HEK293 (cell line): ENCODE results near the gene RTCB.

Experiments
- CTCF ChIA-PET: fragments of 350-600 bp; formaldehyde crosslinking; extraction: SDS; loops from one replicate; lab custom pipeline; 2021; ENCODE audit warnings: antibody characterized with exemption; lab: Yijun Ruan, JAX
- POLR2A ChIA-PET: fragments of 300-600 bp; formaldehyde crosslinking; extraction: SDS; loops from one replicate; lab custom pipeline; 2020; ENCODE audit warnings: antibody characterized with exemption, inconsistent platforms; lab: Yijun Ruan, JAX
- H3K27ac ChIP-seq: fragments of 200-500 bp; sonication (Bioruptor generic); 2 replicates; pipeline ENCODE4 v1.5.1; 2014; ENCODE audit warnings: low read depth, low read length, control low read depth, inconsistent platforms; ENCODE audit errors: extremely low read depth
- H3K36me3 ChIP-seq, 2 experiments: fragments of 200-500 bp in 1 of 2; sonication (Bioruptor generic) in 1 of 2; 1 replicate in 1 of 2; 2 replicates in 1 of 2; pipeline ENCODE4 v1.5.1; 2014 to 2017; ENCODE audit warnings: inconsistent platforms in 2 of 2, low read length in 2 of 2; ENCODE audit not compliant: control insufficient read depth in 2 of 2, insufficient read depth in 1 of 2
- H3K4me1 ChIP-seq: fragments of 200-500 bp; sonication (Bioruptor generic); 2 replicates; pipeline ENCODE4 v1.5.1; 2014; ENCODE audit warnings: mild to moderate bottlenecking, low read length, inconsistent platforms; ENCODE audit not compliant: control insufficient read depth, insufficient read depth
- H3K4me3 ChIP-seq: 2 replicates; pipeline ENCODE4 v1.5.1; 2011; ENCODE audit warnings: low read depth, mild to moderate bottlenecking, control low read depth, low read length, moderate library complexity
- H3K9me3 ChIP-seq: fragments of 200-500 bp; sonication (Bioruptor generic); 2 replicates; pipeline ENCODE4 v1.5.1; 2014; ENCODE audit warnings: low read depth, low read length, inconsistent platforms; ENCODE audit not compliant: control insufficient read depth, insufficient read depth
- FEZF1 ChIP-seq: fragments of 450-650 bp; formaldehyde crosslinking; IDR thresholded peaks from 2 replicates; pipeline ENCODE4 v1.5.1; 2016; ENCODE audit warnings: missing biosample characterization, missing genetic modification characterization
- GFI1B ChIP-seq: fragments of 450-650 bp; formaldehyde crosslinking; IDR thresholded peaks from 2 replicates; pipeline ENCODE4 v1.5.1; 2016; ENCODE audit warnings: missing biosample characterization, missing genetic modification characterization
- GLIS1 ChIP-seq: fragments of 450-650 bp; formaldehyde crosslinking; IDR thresholded peaks from 2 replicates; pipeline ENCODE4 v1.5.1; 2016; ENCODE audit warnings: missing biosample characterization, missing genetic modification characterization
- GLIS2 ChIP-seq: fragments of 450-650 bp; formaldehyde crosslinking; IDR thresholded peaks from 2 replicates; pipeline ENCODE4 v1.5.1; 2016; ENCODE audit warnings: missing biosample characterization, missing genetic modification characterization
- KLF9 ChIP-seq: fragments of 450-650 bp; formaldehyde crosslinking; IDR thresholded peaks from 2 replicates; pipeline ENCODE4 v1.5.1; 2016; ENCODE audit warnings: missing biosample characterization, missing genetic modification characterization, low read depth
- PRDM4 ChIP-seq: fragments of 450-650 bp; formaldehyde crosslinking; IDR thresholded peaks from 2 replicates; pipeline ENCODE4 v1.5.1; 2017; ENCODE audit warnings: missing biosample characterization, missing genetic modification characterization
- SP2 ChIP-seq: fragments of 450-650 bp; formaldehyde crosslinking; IDR thresholded peaks from 2 replicates; pipeline ENCODE4 v1.5.1; 2016; ENCODE audit warnings: missing biosample characterization, missing genetic modification characterization
- ZBTB44 ChIP-seq: fragments of 450-650 bp; IDR thresholded peaks from 2 replicates; pipeline ENCODE4 v1.5.1; 2018; ENCODE audit warnings: missing biosample characterization, mild to moderate bottlenecking, missing genetic modification characterization
- ZFP69B ChIP-seq: fragments of 450-650 bp; formaldehyde crosslinking; IDR thresholded peaks from 2 replicates; pipeline ENCODE4 v1.5.1; 2016; ENCODE audit warnings: missing biosample characterization, missing genetic modification characterization
- ZIC2 ChIP-seq: fragments of 450-650 bp; formaldehyde crosslinking; IDR thresholded peaks from 2 replicates; pipeline ENCODE4 v1.5.1; 2016; ENCODE audit warnings: missing biosample characterization, missing genetic modification characterization
- ZNF223 ChIP-seq: fragments of 450-650 bp; formaldehyde crosslinking; IDR thresholded peaks from 2 replicates; pipeline ENCODE4 v1.5.1; 2016; ENCODE audit warnings: missing biosample characterization, missing genetic modification characterization
- ZNF26 ChIP-seq: fragments of 450-650 bp; formaldehyde crosslinking; IDR thresholded peaks from 2 replicates; pipeline ENCODE4 v1.5.1; 2016; ENCODE audit warnings: missing biosample characterization, missing genetic modification characterization
- ZNF366 ChIP-seq: fragments of 450-650 bp; formaldehyde crosslinking; conservative IDR thresholded peaks from 2 replicates; pipeline ENCODE4 v1.5.1; 2016; ENCODE audit warnings: missing biosample characterization, missing genetic modification characterization
- ZNF37A ChIP-seq: fragments of 450-650 bp; IDR thresholded peaks from 2 replicates; pipeline ENCODE4 v1.5.1; 2018; ENCODE audit warnings: missing biosample characterization, missing genetic modification characterization
- ZNF404 ChIP-seq: fragments of 450-650 bp; formaldehyde crosslinking; IDR thresholded peaks from 2 replicates; pipeline ENCODE4 v1.5.1; 2017; ENCODE audit warnings: missing biosample characterization, missing genetic modification characterization
- ZNF514 ChIP-seq: fragments of 450-650 bp; formaldehyde crosslinking; IDR thresholded peaks from 2 replicates; pipeline ENCODE4 v1.5.1; 2016; ENCODE audit warnings: missing biosample characterization, missing genetic modification characterization
- ZNF518A ChIP-seq: fragments of 450-650 bp; formaldehyde crosslinking; conservative IDR thresholded peaks from 2 replicates; pipeline ENCODE4 v1.5.1; 2016; ENCODE audit warnings: low read depth, missing biosample characterization, missing genetic modification characterization
- ZNF558 ChIP-seq: fragments of 450-650 bp; formaldehyde crosslinking; IDR thresholded peaks from 2 replicates; pipeline ENCODE4 v1.5.1; 2016; ENCODE audit warnings: missing biosample characterization, missing genetic modification characterization
- ZNF585B ChIP-seq: fragments of 450-650 bp; formaldehyde crosslinking; IDR thresholded peaks from 2 replicates; pipeline ENCODE4 v1.5.1; 2016; ENCODE audit warnings: missing biosample characterization, missing genetic modification characterization
- ZNF596 ChIP-seq: fragments of 450-650 bp; IDR thresholded peaks from 2 replicates; pipeline ENCODE4 v1.5.0; 2018; ENCODE audit warnings: missing biosample characterization, mild to moderate bottlenecking, missing genetic modification characterization, moderate library complexity
- ZNF658 ChIP-seq: fragments of 450-650 bp; formaldehyde crosslinking; IDR thresholded peaks from 2 replicates; pipeline ENCODE4; 2016; ENCODE audit warnings: missing biosample characterization, missing genetic modification characterization
- ZNF830 ChIP-seq: fragments of 450-650 bp; IDR thresholded peaks from 2 replicates; pipeline ENCODE4 v1.5.0; 2018; ENCODE audit warnings: missing biosample characterization, missing genetic modification characterization, low read depth, mild to moderate bottlenecking, moderate library complexity

RTCB gene

DNA sequence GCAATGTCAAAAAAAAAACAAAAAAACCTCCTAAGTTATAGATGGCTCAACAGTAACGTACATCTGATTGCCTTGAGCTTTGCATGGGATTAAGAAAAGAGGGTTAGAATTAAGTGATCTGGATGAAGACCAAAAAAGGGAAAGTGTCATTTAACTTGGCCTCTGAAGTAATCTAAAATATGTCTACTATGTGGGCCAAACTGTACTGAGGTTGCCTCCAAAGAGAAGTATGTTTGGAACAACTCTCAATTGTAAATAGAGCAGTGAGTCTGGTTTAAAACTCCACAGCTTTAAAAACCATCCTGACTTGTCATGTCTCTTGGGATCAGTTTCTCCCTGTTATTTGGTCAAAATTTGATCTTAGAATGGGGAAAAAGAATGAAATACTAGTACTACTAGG lies 11.6 kb upstream of the RTCB start:
- no peak overlapping the region for H3K4me3 ChIP-seq
- no peak overlapping the region for H3K27ac ChIP-seq
- POLR2A ChIA-PET = no interaction called here
- TF ChIP-seq ZNF830 (tag by site-specific recombination) (no peak), ZNF585B (tag by site-specific recombination) (no peak), ZNF596 (tag by site-specific recombination) (no peak), ZBTB44 (tag by site-specific recombination) (no peak)
- TF ChIP-seq, all 188 proteins: peak for 0
- Histone ChIP-seq H3K9me3 (no peaks in the 10 kb centered on the region), H3K4me1 (no peaks in the 10 kb centered on the region), H3K36me3 (no peaks in the 10 kb centered on the region)
- CTCF ChIA-PET = interaction anchor here (0.7 to 0.9 kb wide), 2 partner anchors 10 to 12 kb away, joined by 3 to 4 read pairs; partner anchors contain the start of gene RTCB

DNA sequence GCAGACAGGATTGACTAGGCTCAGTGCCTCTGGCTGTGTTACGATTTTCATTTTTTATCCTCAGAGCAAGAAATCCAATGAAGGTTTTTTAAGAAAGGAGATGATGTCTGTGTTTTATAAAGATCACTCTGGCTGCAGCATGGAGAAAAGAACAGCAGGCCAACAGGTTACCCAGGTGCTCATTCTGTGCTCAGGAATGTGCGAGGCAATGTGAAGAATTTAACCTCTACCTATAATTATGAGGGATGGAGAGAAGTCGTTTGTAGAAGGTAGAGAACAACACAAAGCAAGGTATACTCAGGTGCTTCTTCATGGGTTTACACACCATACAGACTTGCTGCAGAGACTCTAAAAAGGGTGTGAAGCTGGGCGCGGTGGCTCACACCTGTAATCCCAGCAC lies 10.0 kb upstream of the RTCB start:
- ChIA-PET CTCF (interaction anchor here (0.9 to 1.5 kb wide), 2 partner anchors 22 to 52 kb away, joined by 3 to 4 read pairs; partner anchors contain the start of gene FBXO7), POLR2A (interaction anchor here (0.8 to 1.5 kb wide), 2 partner anchors 9 to 31 kb away, joined by 3 read pairs; partner anchors contain the start of gene RTCB)
- Histone ChIP-seq H3K36me3 (no peaks in the 10 kb centered on the region), H3K4me1 (no peaks in the 10 kb centered on the region), H3K4me3 (no peak overlapping the region), H3K9me3 (no peaks in the 10 kb centered on the region), H3K27ac (no peak overlapping the region)
- TF ChIP-seq ZNF404 = no peak
- no peak for TF ChIP-seq ZNF518A (tag by site-specific recombination)
- no peak for TF ChIP-seq SP2
- TF ChIP-seq ZNF558 (tag by site-specific recombination) = no peak
- TF ChIP-seq KLF9 (tag by site-specific recombination) = no peak
- no peak for TF ChIP-seq PRDM4
- no peak for TF ChIP-seq ZNF514 (tag by site-specific recombination)
- no peak for TF ChIP-seq ZNF658
- no peak for TF ChIP-seq ZNF366 (tag by site-specific recombination)
- TF ChIP-seq FEZF1 (tag by site-specific recombination) = no peak
- no peak for TF ChIP-seq ZNF26 (tag by site-specific recombination)
- TF ChIP-seq GLIS2 (tag by site-specific recombination) = no peak
- TF ChIP-seq GLIS1 (tag by site-specific recombination) = no peak
- no peak for TF ChIP-seq GFI1B (tag by site-specific recombination)
- TF ChIP-seq ZNF223 (tag by site-specific recombination) = no peak
- TF ChIP-seq ZFP69B (tag by site-specific recombination) = no peak
- TF ChIP-seq ZIC2 (tag by site-specific recombination) = no peak
- no peak for TF ChIP-seq ZNF37A (tag by site-specific recombination)
